Transverse colon (tissue), 3 donors: ENCODE data around the gene DGCR6.
"Not testable (repeated sequence)": the region's sequence is repeated elsewhere in the genome, so short reads cannot be mapped to it uniquely, and the experiment has no call there.

Experiments
- EP300 ChIP-seq: sonication (generic); formaldehyde crosslinking; IDR thresholded peaks from one replicate; pipeline ENCODE4 v1.6.1; 2017; ENCODE audit warnings: antibody characterized with exemption, low read depth
- TF ChIP-seq, protein P1 (sequence below), 5 experiments: fragments of 200-600 bp in 3 of 5; fragments of 450-650 bp in 2 of 5; sonication (generic) in 3 of 5; IDR thresholded peaks; 1 replicate in 2 of 5; 2 replicates in 3 of 5; pipeline ENCODE4 v1.5.1; 2016 to 2017; ENCODE audit warnings: antibody characterized with exemption in 5 of 5, inconsistent platforms in 3 of 5, mild to moderate bottlenecking in 2 of 5, moderate library complexity in 1 of 5

- TF ChIP-seq EP300: not testable (repeated sequence)
- TF ChIP-seq, protein P1, sequence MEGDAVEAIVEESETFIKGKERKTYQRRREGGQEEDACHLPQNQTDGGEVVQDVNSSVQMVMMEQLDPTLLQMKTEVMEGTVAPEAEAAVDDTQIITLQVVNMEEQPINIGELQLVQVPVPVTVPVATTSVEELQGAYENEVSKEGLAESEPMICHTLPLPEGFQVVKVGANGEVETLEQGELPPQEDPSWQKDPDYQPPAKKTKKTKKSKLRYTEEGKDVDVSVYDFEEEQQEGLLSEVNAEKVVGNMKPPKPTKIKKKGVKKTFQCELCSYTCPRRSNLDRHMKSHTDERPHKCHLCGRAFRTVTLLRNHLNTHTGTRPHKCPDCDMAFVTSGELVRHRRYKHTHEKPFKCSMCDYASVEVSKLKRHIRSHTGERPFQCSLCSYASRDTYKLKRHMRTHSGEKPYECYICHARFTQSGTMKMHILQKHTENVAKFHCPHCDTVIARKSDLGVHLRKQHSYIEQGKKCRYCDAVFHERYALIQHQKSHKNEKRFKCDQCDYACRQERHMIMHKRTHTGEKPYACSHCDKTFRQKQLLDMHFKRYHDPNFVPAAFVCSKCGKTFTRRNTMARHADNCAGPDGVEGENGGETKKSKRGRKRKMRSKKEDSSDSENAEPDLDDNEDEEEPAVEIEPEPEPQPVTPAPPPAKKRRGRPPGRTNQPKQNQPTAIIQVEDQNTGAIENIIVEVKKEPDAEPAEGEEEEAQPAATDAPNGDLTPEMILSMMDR (IDR thresholded peaks at IDR 0.05): not testable (repeated sequence)
Measured at GRCh38 chr22:18884465-18884864, 21.7 kb upstream of the DGCR6 start.
